ENCODE results near the gene CREB3L2. TPM values are rescaled to one million over a fixed set of nuclear protein-coding genes. Genes with fewer than 3 reads are reported as not detected.

CREB3L2 gene
- total and polyA plus RNA-seq, 2 of the 8 experiments (the other 6 are each of a cell fraction or from before 2014, with no cell fraction given), result 14.4 to 48.3 TPM

DNA sequence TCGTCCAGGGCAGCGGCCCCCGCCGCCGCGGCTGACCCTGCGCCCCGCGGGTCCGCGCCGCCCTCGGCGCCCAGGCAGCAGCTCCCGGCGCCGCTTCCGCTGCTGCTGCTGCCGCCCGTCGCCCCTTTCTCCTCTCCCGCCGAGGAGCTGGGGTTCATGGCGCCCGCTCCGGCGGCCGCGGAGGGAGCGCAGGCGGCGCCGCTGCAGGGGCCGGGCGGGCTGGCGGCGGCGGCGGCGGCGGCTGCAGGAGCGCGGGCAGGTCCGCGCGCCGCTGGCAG, 155.4 kb downstream of the CREB3L2 start:
- Histone ChIP-seq H3K4me3 (ENCODE audit: extremely low read depth in 1 of 4, insufficient read depth in 2 of 4, low read depth in 3 of 4, low read length in 4 of 4) (peak overlapping the region; percentile 32 to 55 (median 42); a peak in 6 of 8 replicates), H4K5ac (ENCODE audit: insufficient read length, low read depth, low read length) (no peak overlapping the region), H3K4me2 (ENCODE audit: insufficient read depth in 1 of 2, low read depth in 2 of 2, low read length in 2 of 2) (peak overlapping the region; percentile 76 to 81), H2BK15ac (ENCODE audit: low read length) (no peak overlapping the region), H3K23me2 (ENCODE audit: low read depth, low read length) (peaks cover 7% of the 10 kb centered on the region), H2BK5ac (ENCODE audit: low read depth, low read length) (no peak overlapping the region), H3K14ac (ENCODE audit: insufficient read length) (no peak overlapping the region), H2AFZ (ENCODE audit: low read length) (no peak overlapping the region), H3K9ac (replicated peaks in 1 of 4; ENCODE audit: extremely low read depth in 1 of 4, low read depth in 3 of 4, low read length in 3 of 4) (no peak overlapping the region), H4K8ac (ENCODE audit: extremely low read depth, insufficient read depth, low read length) (no peak overlapping the region), H3K23ac (ENCODE audit: insufficient read length) (no peak overlapping the region), H3K9me3 (ENCODE audit: insufficient read depth in 2 of 2, low read depth in 1 of 2, low read length in 1 of 2) (no peaks in the 10 kb centered on the region), H3K27me3 (replicated peaks in 1 of 4; ENCODE audit: control insufficient read depth in 3 of 4, extremely low read depth in 1 of 4, insufficient read depth in 3 of 4, low read length in 3 of 4) (peaks cover 24 to 46% (median 37%) of the 10 kb centered on the region in 4 experiments), H3K18ac (ENCODE audit: extremely low read depth, low read length) (no peak overlapping the region), H2AK5ac (ENCODE audit: low read depth, low read length) (no peak overlapping the region), H3K4ac (replicated peaks; ENCODE audit: insufficient read length, low read depth, low read length) (no peak overlapping the region), H3K79me2 (ENCODE audit: control insufficient read depth in 1 of 2, insufficient read depth in 2 of 2, low read length in 2 of 2) (no peaks in the 10 kb centered on the region; a peak in 1 of 4 replicates), H3K27ac (ENCODE audit: low read depth, low read length) (no peak overlapping the region), H4K91ac (replicated peaks; ENCODE audit: insufficient read length, low read length) (no peak overlapping the region), H3K4me1 (replicated peaks in 1 of 4; ENCODE audit: control insufficient read depth in 3 of 4, insufficient read depth in 4 of 4, low read length in 3 of 4) (peaks cover 2 to 13% (median 8%) of the 10 kb centered on the region in 4 experiments; a peak in 6 of 7 replicates), H3K36me3 (ENCODE audit: control insufficient read depth in 2 of 4, insufficient read depth in 4 of 4, low read length in 3 of 4) (no peaks in the 10 kb centered on the region), H3K79me1 (ENCODE audit: low read depth, low read length) (no peaks in the 10 kb centered on the region), H2BK120ac (replicated peaks; ENCODE audit: low read depth, low read length) (no peak overlapping the region), H3K56ac (replicated peaks; ENCODE audit: insufficient read length, low read depth, low read length) (no peak overlapping the region), H2BK20ac (ENCODE audit: low read length) (no peak overlapping the region), H4K20me1 (replicated peaks in 1 of 2; ENCODE audit: control insufficient read depth in 1 of 2, insufficient read depth in 2 of 2, low read length in 2 of 2) (peaks cover 0 to 2% of the 10 kb centered on the region in 2 experiments), H2BK12ac (ENCODE audit: low read depth, low read length) (no peak overlapping the region)
- no peak for FAIRE-seq
- no peak for DNase-seq (ENCODE audit: low read depth in 1 of 2, low spot score in 2 of 2)
- ChIA-PET POLR2A (ENCODE audit: partially characterized antibody) (no interaction called here), CTCF (ENCODE audit: partially characterized antibody) (interaction anchor here (1.0 to 7.1 kb wide), 5 partner anchors 22 to 194 kb away, joined by 3 to 31 read pairs (median 3); no protein-coding TSS in a partner anchor)
- 2% methylated on average over 9 of the region's 47 CpGs; no CpG with 5 or more reads in 1 of the 2 experiments for WGBS, 2 experiments (ENCODE audit: extremely low coverage in 1 of 2, insufficient coverage in 1 of 2, insufficient read length in 1 of 2, insufficient replicate concordance in 2 of 2, low coverage in 1 of 2, low lambda C conversion rate in 2 of 2, missing lambda C conversion rate in 1 of 2)
- TF ChIP-seq CBX5 (IDR thresholded peaks at IDR 0.05; ENCODE audit: low read depth, low read length), result no peak
- no peak for TF ChIP-seq CTBP2 (IDR thresholded peaks at IDR 0.05; ENCODE audit: borderline replicate concordance, insufficient read depth, insufficient read length, low read length)
- no peak for TF ChIP-seq EGR1 (IDR thresholded peaks at IDR 0.05; ENCODE audit: borderline replicate concordance, low read depth, low read length)
- TF ChIP-seq KDM4A (IDR thresholded peaks at IDR 0.05; ENCODE audit: low read depth, low read length, severe bottlenecking), result no peak
- TF ChIP-seq ASH2L (IDR thresholded peaks at IDR 0.05; ENCODE audit: low read length), result no peak
- TF ChIP-seq BACH1 (IDR thresholded peaks at IDR 0.05; ENCODE audit: low read length), result no peak
- no peak for TF ChIP-seq EP300 (IDR thresholded peaks at IDR 0.05; ENCODE audit: borderline replicate concordance in 1 of 2, low read depth in 2 of 2, low read length in 2 of 2)
- no peak for TF ChIP-seq HDAC6 (IDR thresholded peaks at IDR 0.05; ENCODE audit: low read depth, low read length)
- TF ChIP-seq JUN (IDR thresholded peaks at IDR 0.05; ENCODE audit: low read depth, low read length), result no peak
- TF ChIP-seq FOSL1 (IDR thresholded peaks at IDR 0.05; ENCODE audit: insufficient read depth, low read depth, low read length), result no peak
